Urinary bladder (tissue), 4 donors: ENCODE measurements around the gene CCDC178. TPM values are rescaled to one million over a fixed set of nuclear protein-coding genes. Genes with fewer than 3 reads are reported as not detected.
"Not testable (repeated sequence)": the region's sequence is repeated elsewhere in the genome, so short reads cannot be mapped to it uniquely, and the experiment has no call there.

ENCODE experiments used
- DNase-seq: peaks from one replicate; pipeline ENCODE4 v3.0.0-alpha.2; 2015; ENCODE audit errors: extremely low spot score
- H3K27ac ChIP-seq: one replicate; pipeline ENCODE4 v1.5.1; 2013; ENCODE audit warnings: low read depth, mild to moderate bottlenecking, moderate library complexity
- H3K36me3 ChIP-seq: one replicate; pipeline ENCODE4 v1.6.1; 2013; ENCODE audit warnings: mild to moderate bottlenecking, moderate library complexity; ENCODE audit not compliant: insufficient read depth
- H3K4me1 ChIP-seq: one replicate; pipeline ENCODE4 v1.6.1; 2013; ENCODE audit warnings: mild to moderate bottlenecking, moderate library complexity; ENCODE audit not compliant: insufficient read depth
- H3K4me3 ChIP-seq: one replicate; pipeline ENCODE4 v1.5.1; 2013; ENCODE audit warnings: low read depth, low read length
- WGBS: extraction: QIAGEN DNeasy Blood & Tissue Kit; methylation state at CpG from one replicate; pipeline ENCODE4 v1.1.7; 2013; 5-methylcytosine and 5-hydroxymethylcytosine counted together
- polyA plus RNA-seq: library from polyadenylated mRNA; stranded (reverse); fragments of 200-250 nt; gene quantifications from one replicate; pipeline ENCODE4 v1.2.3, GENCODE V29; 2013
- total RNA-seq: library from RNA; depleted of rRNA; stranded (reverse); fragments of >200 nt; gene quantifications from one replicate; pipeline ENCODE4 v1.2.3, GENCODE V29; 2014
- donor health status: healthy with polysubstance abuse.
- donor health status: healthy.

CCDC178 gene
- total and polyA plus RNA-seq, 2 donors, result 1.5 to 3.1 TPM

- H3K36me3 ChIP-seq, result no peaks in the 10 kb centered on the region
- peak; percentile 29 for DNase-seq
- no peak overlapping the region for H3K27ac ChIP-seq
- 16% methylated on average over 1 of the region's 1 CpG for WGBS
- no peaks in the 10 kb centered on the region for H3K4me1 ChIP-seq
- H3K4me3 ChIP-seq, result no peak overlapping the region
These were observed 19.3 kb downstream of the CCDC178 start for GRCh38 chr18:33421225-33421624.

- H3K27ac ChIP-seq, result no peak overlapping the region
- H3K36me3 ChIP-seq, result no peaks in the 10 kb centered on the region
- no peak for DNase-seq
These were observed 36.2 kb downstream of the CCDC178 start for GRCh38 chr18:33404244-33404873.

GRCh38 chr18:33398939-33399338 is 41.6 kb downstream of the CCDC178 start:
- 92% methylated on average over 8 of the region's 8 CpGs for WGBS
- not testable (repeated sequence) for H3K27ac ChIP-seq, DNase-seq, H3K4me3 ChIP-seq, H3K36me3 ChIP-seq, H3K4me1 ChIP-seq

More at GRCh38 chr18:33404244-33404873, 36.2 kb downstream of the CCDC178 start:
- Histone ChIP-seq H3K4me1 (no peaks in the 10 kb centered on the region), H3K4me3 (no peak overlapping the region)

- no peak overlapping the region for H3K27ac ChIP-seq
- H3K4me3 ChIP-seq, result no peak overlapping the region
- 41% methylated on average over 4 of the region's 4 CpGs for WGBS
- no peaks in the 10 kb centered on the region for H3K36me3 ChIP-seq
- no peaks in the 10 kb centered on the region for H3K4me1 ChIP-seq
- DNase-seq, result peak; percentile 29
These were observed 64.7 kb downstream of the CCDC178 start for GRCh38 chr18:33375829-33376228.

- DNase-seq, result no peak
- 20% methylated on average over 3 of the region's 3 CpGs for WGBS
- H3K4me1 ChIP-seq, result no peaks in the 10 kb centered on the region
- H3K27ac ChIP-seq, result no peak overlapping the region
- H3K4me3 ChIP-seq, result no peak overlapping the region
- H3K36me3 ChIP-seq, result no peaks in the 10 kb centered on the region
These were observed 68.1 kb downstream of the CCDC178 start for GRCh38 chr18:33372442-33372841.

- Histone ChIP-seq H3K36me3 (no peaks in the 10 kb centered on the region), H3K4me1 (no peaks in the 10 kb centered on the region), H3K27ac (no peak overlapping the region), H3K4me3 (no peak overlapping the region)
- WGBS, result 72% methylated on average over 8 of the region's 8 CpGs
- no peak for DNase-seq
These were observed 70.6 kb downstream of the CCDC178 start for GRCh38 chr18:33369711-33370449.

GRCh38 chr18:33356735-33357134 is 83.8 kb downstream of the CCDC178 start:
- H3K4me1 ChIP-seq, result no peaks in the 10 kb centered on the region
- H3K36me3 ChIP-seq, result no peaks in the 10 kb centered on the region
- no peak overlapping the region for H3K4me3 ChIP-seq
- no peak for DNase-seq
- WGBS, result 65% methylated on average over 1 of the region's 1 CpG
- no peak overlapping the region for H3K27ac ChIP-seq

- Histone ChIP-seq H3K4me3 (no peak overlapping the region), H3K36me3 (no peaks in the 10 kb centered on the region), H3K27ac (no peak overlapping the region), H3K4me1 (no peaks in the 10 kb centered on the region)
- WGBS, result 39% methylated on average over 1 of the region's 1 CpG
- no peak for DNase-seq
These were observed 84.8 kb downstream of the CCDC178 start for GRCh38 chr18:33355756-33356155.

- Histone ChIP-seq H3K4me3 (no peak overlapping the region), H3K36me3 (no peaks in the 10 kb centered on the region), H3K4me1 (no peaks in the 10 kb centered on the region), H3K27ac (no peak overlapping the region)
- WGBS, result 73% methylated on average over 1 of the region's 1 CpG
- DNase-seq, result no peak
These were observed 85.3 kb downstream of the CCDC178 start for GRCh38 chr18:33355263-33355662.

- DNase-seq, result no peak
- Histone ChIP-seq H3K36me3 (no peaks in the 10 kb centered on the region), H3K27ac (no peak overlapping the region), H3K4me1 (no peaks in the 10 kb centered on the region), H3K4me3 (no peak overlapping the region)
- WGBS, result 79% methylated on average over 2 of the region's 2 CpGs
These were observed 90.3 kb downstream of the CCDC178 start for GRCh38 chr18:33350256-33350655.

- 93% methylated on average over 2 of the region's 2 CpGs for WGBS
- H3K4me1 ChIP-seq, H3K4me3 ChIP-seq: not testable (repeated sequence)
These were observed 100.8 kb downstream of the CCDC178 start for GRCh38 chr18:33339733-33340132.

GRCh38 chr18:33334781-33335180 is 105.7 kb downstream of the CCDC178 start:
- WGBS, result 67% methylated on average over 3 of the region's 3 CpGs
- Histone ChIP-seq H3K4me1 (no peaks in the 10 kb centered on the region), H3K4me3 (no peak overlapping the region), H3K36me3 (no peaks in the 10 kb centered on the region), H3K27ac (no peak overlapping the region)
- no peak for DNase-seq

More at GRCh38 chr18:33339733-33340132, 100.8 kb downstream of the CCDC178 start:
- H3K36me3 ChIP-seq, DNase-seq, H3K27ac ChIP-seq: not testable (repeated sequence)

GRCh38 chr18:33330711-33331110 is 109.8 kb downstream of the CCDC178 start:
- Histone ChIP-seq H3K4me3 (no peak overlapping the region), H3K36me3 (no peaks in the 10 kb centered on the region), H3K27ac (no peak overlapping the region), H3K4me1 (no peaks in the 10 kb centered on the region)
- DNase-seq, result no peak
- WGBS, result 67% methylated on average over 1 of the region's 1 CpG

GRCh38 chr18:33326975-33327374 is 113.5 kb downstream of the CCDC178 start:
- 73% methylated on average over 4 of the region's 4 CpGs for WGBS
- H3K36me3 ChIP-seq, result no peaks in the 10 kb centered on the region
- H3K27ac ChIP-seq, result no peak overlapping the region
- no peak for DNase-seq
- H3K4me3 ChIP-seq, result no peak overlapping the region
- no peaks in the 10 kb centered on the region for H3K4me1 ChIP-seq
